ENCODE results near the gene SPATA9. TPM values are rescaled to one million over a fixed set of nuclear protein-coding genes. Genes with fewer than 3 reads are reported as not detected.

The SPATA9 gene
- polyA plus RNA-seq, 1 of the 3 experiments (the other 2 are of a cell fraction), result 0.07 TPM

- Histone ChIP-seq H3K36me3 (replicated peaks in 1 of 2; ENCODE audit: control insufficient read depth in 1 of 2, insufficient read depth in 2 of 2, low read length in 1 of 2) (no peaks in the 10 kb centered on the region), H3K4me1 (ENCODE audit: control insufficient read depth in 1 of 2, insufficient read depth in 2 of 2, low read depth in 1 of 2, low read length in 1 of 2) (peaks cover 0 to 3% of the 10 kb centered on the region in 2 experiments; a peak in 2 of 4 replicates), H4K20me1 (ENCODE audit: insufficient read depth) (no peaks in the 10 kb centered on the region), H3K9ac (no peak within 1 kb of the TSS), H3K9me3 (no peaks in the 10 kb centered on the region), H3K4me2 (peak within 1 kb of the TSS; percentile 77), H3K9me2 (no peaks in the 10 kb centered on the region), H2AFZ (ENCODE audit: low read depth) (peak within 1 kb of the TSS; percentile 87; the same call in 1 of the 2 replicates), H3K4me3 (ENCODE audit: low read depth in 2 of 2, low read length in 1 of 2) (peak within 1 kb of the TSS; percentile 49 to 56), H3K27ac (ENCODE audit: low read depth in 2 of 2, low read length in 1 of 2) (no peak within 1 kb of the TSS), H3F3A (replicated peaks; ENCODE audit: insufficient read depth) (no peaks in the 10 kb centered on the region), H3K79me2 (ENCODE audit: insufficient read depth) (no peaks in the 10 kb centered on the region), H3K27me3 (ENCODE audit: insufficient read depth) (no peaks in the 10 kb centered on the region)
- ChIA-PET CTCF (interaction anchor here (0.9 to 1.3 kb wide), 4 partner anchors 9 to 161 kb away, joined by 3 to 4 read pairs (median 4); no protein-coding TSS in a partner anchor), POLR2A (no interaction called here)
- peak; percentile 87 for DNase-seq
- TF ChIP-seq MAX (IDR thresholded peaks at IDR 0.05; ENCODE audit: low read depth) (peak; percentile 81), RAD21 (IDR thresholded peaks at IDR 0.05; ENCODE audit: low read length) (no peak)
- 35% methylated on average over 31 of the region's 85 CpGs for WGBS (ENCODE audit: low lambda C conversion rate)
Measured at GRCh38 chr5:95620030-95620869, 62.5 kb downstream of the SPATA9 start, which contains the start of gene GPR150. Gene GPR150 (plus strand): TSS chr5:95620087. CDS start chr5:95620276, 189 bp downstream.

- H3K4me3 ChIP-seq (ENCODE audit: low read depth in 2 of 2, low read length in 1 of 2), result peak overlapping the region in 1 of 2 experiments; percentile 56; a peak in 1 of 4 replicates
- POLR2A ChIA-PET, result no interaction called here
- CTCF ChIA-PET, result no interaction called here
- TF ChIP-seq FOXJ3 (CRISPR knock-in tag; IDR thresholded peaks at IDR 0.05), result no peak
- no peak for TF ChIP-seq EP300 (IDR thresholded peaks at IDR 0.05; ENCODE audit: borderline replicate concordance in 1 of 2, low read depth in 1 of 2, low read length in 1 of 2)
- TF ChIP-seq REST (IDR thresholded peaks at IDR 0.05; ENCODE audit: low read depth, low read length), result no peak
- TF ChIP-seq CTCF (IDR thresholded peaks at IDR 0.05), result no peak
- TF ChIP-seq USF2 (IDR thresholded peaks at IDR 0.05; ENCODE audit: borderline replicate concordance, low read depth, low read length), result no peak
- TF ChIP-seq EZH2phosphoT487 (IDR thresholded peaks at IDR 0.05; ENCODE audit: borderline replicate concordance, low read depth), result no peak
- TF ChIP-seq YY1 (IDR thresholded peaks at IDR 0.05; ENCODE audit: low read depth), result no peak
- no peak for TF ChIP-seq TCF12 (IDR thresholded peaks at IDR 0.05)
- no peak for TF ChIP-seq ZBTB33 (IDR thresholded peaks at IDR 0.05; ENCODE audit: borderline replicate concordance, low read depth)
- TF ChIP-seq RCOR1 (IDR thresholded peaks at IDR 0.05; ENCODE audit: low read length), result no peak
- TF ChIP-seq ELF1 (IDR thresholded peaks at IDR 0.05), result no peak
- no peak for TF ChIP-seq CHD2 (IDR thresholded peaks at IDR 0.05; ENCODE audit: low read length, partially characterized antibody)
- TF ChIP-seq MEF2A (IDR thresholded peaks at IDR 0.05; ENCODE audit: borderline replicate concordance, low read depth), result no peak
- no peak for TF ChIP-seq JUND (IDR thresholded peaks at IDR 0.05)
Measured at GRCh38 chr5:95619514-95620029, 63.2 kb downstream of the SPATA9 start.

More at GRCh38 chr5:95619514-95620029, 63.2 kb downstream of the SPATA9 start:
- Histone ChIP-seq H3K27ac (ENCODE audit: low read depth in 2 of 2, low read length in 1 of 2) (no peak overlapping the region), H3K79me2 (ENCODE audit: insufficient read depth) (no peaks in the 10 kb centered on the region), H2AFZ (ENCODE audit: low read depth) (peak overlapping the region; percentile 12; the same call in 1 of the 2 replicates), H3K4me2 (no peak overlapping the region), H3K9ac (no peak overlapping the region), H3K27me3 (ENCODE audit: insufficient read depth) (no peaks in the 10 kb centered on the region), H3K9me2 (no peaks in the 10 kb centered on the region), H4K20me1 (ENCODE audit: insufficient read depth) (no peaks in the 10 kb centered on the region), H3K36me3 (replicated peaks in 1 of 2; ENCODE audit: control insufficient read depth in 1 of 2, insufficient read depth in 2 of 2, low read length in 1 of 2) (no peaks in the 10 kb centered on the region), H3F3A (replicated peaks; ENCODE audit: insufficient read depth) (no peaks in the 10 kb centered on the region), H3K4me1 (ENCODE audit: control insufficient read depth in 1 of 2, insufficient read depth in 2 of 2, low read depth in 1 of 2, low read length in 1 of 2) (peaks cover 0 to 3% of the 10 kb centered on the region in 2 experiments; a peak in 2 of 4 replicates), H3K9me3 (no peaks in the 10 kb centered on the region)
- no peak for DNase-seq
- WGBS (ENCODE audit: low lambda C conversion rate), result 87% methylated on average over 19 of the region's 19 CpGs
